ENCODE measurements around the gene PGBD4.

Gene PGBD4

DNA sequence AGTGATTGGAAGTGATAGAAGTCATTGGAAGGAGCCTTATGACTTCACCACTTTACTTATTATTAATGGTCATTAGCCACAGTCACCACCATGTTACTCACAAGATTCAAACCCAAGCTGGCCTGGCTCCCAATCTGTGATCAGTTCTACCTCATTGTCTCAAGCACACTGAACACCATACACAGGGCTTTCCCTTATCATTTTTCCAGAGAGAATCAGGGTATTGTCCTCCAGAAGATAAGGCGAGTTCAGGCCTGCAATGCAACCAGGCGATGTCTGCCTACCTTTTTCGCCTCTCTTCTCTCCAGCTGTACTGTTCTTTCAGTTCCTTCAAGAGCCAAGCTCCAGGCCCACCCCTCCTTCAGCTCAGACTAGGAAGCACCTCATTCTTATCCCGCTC is 25.1 kb upstream of the PGBD4 start:
- no peaks in the 10 kb centered on the region for H3K27me3 ChIP-seq (ENCODE audit: control insufficient read depth in 2 of 2, insufficient read depth in 2 of 2, low read length in 2 of 2)
- H3K4me1 ChIP-seq (ENCODE audit: control insufficient read depth in 2 of 2, insufficient read depth in 2 of 2, low read length in 2 of 2) = peaks cover 0 to 4% of the 10 kb centered on the region in 2 donors
- H3K36me3 ChIP-seq (ENCODE audit: control insufficient read depth in 2 of 2, insufficient read depth in 2 of 2, low read length in 2 of 2) = no peaks in the 10 kb centered on the region
- no peak overlapping the region for H3K4me3 ChIP-seq (ENCODE audit: low read length in 2 of 2)
- H3K27ac ChIP-seq (ENCODE audit: low read depth in 2 of 2, low read length in 2 of 2) = no peak overlapping the region
- H3K9ac ChIP-seq (ENCODE audit: low read depth in 1 of 2, low read length in 2 of 2) = no peak overlapping the region
- no peaks in the 10 kb centered on the region for H3K9me3 ChIP-seq (ENCODE audit: control insufficient read depth in 2 of 2, low read length in 2 of 2)

DNA sequence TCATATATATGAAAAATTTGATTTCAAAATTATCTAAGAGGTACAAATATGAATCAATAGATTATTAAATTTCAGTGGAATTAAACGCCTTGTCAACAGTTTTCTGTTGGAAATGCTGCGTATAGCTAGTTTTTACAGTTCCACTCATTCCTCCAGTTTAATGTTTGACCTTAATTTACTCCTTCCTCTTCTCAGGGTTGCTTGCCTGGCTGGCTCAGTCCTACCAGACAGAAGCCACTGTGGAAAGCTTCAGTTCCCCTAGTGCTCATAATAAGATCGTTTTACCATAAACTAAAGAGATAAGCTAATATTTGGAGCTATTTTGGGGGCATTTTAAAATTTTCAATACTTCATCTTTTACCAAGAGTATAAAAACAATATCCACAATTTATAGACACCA is 23.0 kb upstream of the PGBD4 start:
- Histone ChIP-seq H3K27me3 (ENCODE audit: control insufficient read depth in 2 of 2, insufficient read depth in 2 of 2, low read length in 2 of 2) (no peaks in the 10 kb centered on the region), H3K4me3 (ENCODE audit: low read length in 2 of 2) (no peak overlapping the region), H3K9ac (ENCODE audit: low read depth in 1 of 2, low read length in 2 of 2) (no peak overlapping the region), H3K9me3 (ENCODE audit: control insufficient read depth in 2 of 2, low read length in 2 of 2) (no peaks in the 10 kb centered on the region), H3K27ac (ENCODE audit: low read depth in 2 of 2, low read length in 2 of 2) (no peak overlapping the region), H3K36me3 (ENCODE audit: control insufficient read depth in 2 of 2, insufficient read depth in 2 of 2, low read length in 2 of 2) (peaks cover 0 to under 1% of the 10 kb centered on the region in 2 donors), H3K4me1 (ENCODE audit: control insufficient read depth in 2 of 2, insufficient read depth in 2 of 2, low read length in 2 of 2) (peaks cover 0 to 4% of the 10 kb centered on the region in 2 donors)

GRCh38 chr15:34079904-34080303 is 22.0 kb upstream of the PGBD4 start:
- Histone ChIP-seq H3K36me3 (ENCODE audit: control insufficient read depth in 2 of 2, insufficient read depth in 2 of 2, low read length in 2 of 2) (peaks cover 0 to 6% of the 10 kb centered on the region in 2 donors), H3K9ac (ENCODE audit: low read depth in 1 of 2, low read length in 2 of 2) (peak overlapping the region in 1 of 2 donors; percentile 10), H3K4me1 (ENCODE audit: control insufficient read depth in 2 of 2, insufficient read depth in 2 of 2, low read length in 2 of 2) (peaks cover 0 to 7% of the 10 kb centered on the region in 2 donors), H3K27me3 (ENCODE audit: control insufficient read depth in 2 of 2, insufficient read depth in 2 of 2, low read length in 2 of 2) (no peaks in the 10 kb centered on the region), H3K9me3 (ENCODE audit: control insufficient read depth in 2 of 2, low read length in 2 of 2) (no peaks in the 10 kb centered on the region), H3K4me3 (ENCODE audit: low read length in 2 of 2) (no peak overlapping the region), H3K27ac (ENCODE audit: low read depth in 2 of 2, low read length in 2 of 2) (peak overlapping the region; percentile 35 to 42)

GRCh38 chr15:34084086-34084485 is 17.8 kb upstream of the PGBD4 start:
- H3K4me3 ChIP-seq (ENCODE audit: low read length in 2 of 2) = no peak overlapping the region
- peaks cover 11 to 27% of the 10 kb centered on the region in 2 donors for H3K36me3 ChIP-seq (ENCODE audit: control insufficient read depth in 2 of 2, insufficient read depth in 2 of 2, low read length in 2 of 2)
- no peaks in the 10 kb centered on the region for H3K9me3 ChIP-seq (ENCODE audit: control insufficient read depth in 2 of 2, low read length in 2 of 2)
- H3K27ac ChIP-seq (ENCODE audit: low read depth in 2 of 2, low read length in 2 of 2) = no peak overlapping the region
- peaks cover 0 to 7% of the 10 kb centered on the region in 2 donors for H3K4me1 ChIP-seq (ENCODE audit: control insufficient read depth in 2 of 2, insufficient read depth in 2 of 2, low read length in 2 of 2)
- H3K9ac ChIP-seq (ENCODE audit: low read depth in 1 of 2, low read length in 2 of 2) = no peak overlapping the region
- H3K27me3 ChIP-seq (ENCODE audit: control insufficient read depth in 2 of 2, insufficient read depth in 2 of 2, low read length in 2 of 2) = no peaks in the 10 kb centered on the region

- Histone ChIP-seq H3K4me1 (ENCODE audit: control insufficient read depth in 2 of 2, insufficient read depth in 2 of 2, low read length in 2 of 2) (peaks cover 0 to 3% of the 10 kb centered on the region in 2 donors), H3K27ac (ENCODE audit: low read depth in 2 of 2, low read length in 2 of 2) (no peak overlapping the region), H3K4me3 (ENCODE audit: low read length in 2 of 2) (no peak overlapping the region), H3K9ac (ENCODE audit: low read depth in 1 of 2, low read length in 2 of 2) (no peak overlapping the region), H3K27me3 (ENCODE audit: control insufficient read depth in 2 of 2, insufficient read depth in 2 of 2, low read length in 2 of 2) (no peaks in the 10 kb centered on the region), H3K9me3 (ENCODE audit: control insufficient read depth in 2 of 2, low read length in 2 of 2) (no peaks in the 10 kb centered on the region), H3K36me3 (ENCODE audit: control insufficient read depth in 2 of 2, insufficient read depth in 2 of 2, low read length in 2 of 2) (peaks cover 14 to 34% of the 10 kb centered on the region in 2 donors)
These were observed 16.1 kb upstream of the PGBD4 start for GRCh38 chr15:34085746-34086145.

DNA sequence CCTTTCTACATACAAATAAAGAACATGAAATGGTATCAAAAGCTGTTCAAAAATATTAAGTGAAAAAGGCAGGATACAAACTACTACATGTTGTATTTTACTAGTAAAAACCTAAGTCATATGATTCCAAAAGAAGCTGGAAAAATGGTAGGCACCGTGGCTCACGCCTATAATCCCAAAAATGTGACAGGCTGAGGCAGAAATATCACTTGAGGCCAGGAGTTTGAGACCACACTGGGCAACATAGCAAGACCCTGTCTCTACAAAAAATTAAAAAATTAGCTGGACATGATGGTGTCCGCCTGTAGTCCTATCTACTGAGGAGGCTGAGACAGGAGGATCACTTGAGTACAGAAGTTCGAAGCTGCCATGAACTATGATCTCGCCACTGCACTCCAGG is 2.0 kb upstream of the PGBD4 start:
- H3K27ac ChIP-seq (ENCODE audit: low read depth in 2 of 2, low read length in 2 of 2) = no peak overlapping the region
- no peak overlapping the region for H3K9ac ChIP-seq (ENCODE audit: low read depth in 1 of 2, low read length in 2 of 2)
- H3K4me3 ChIP-seq (ENCODE audit: low read length in 2 of 2) = no peak overlapping the region
- peaks cover 0 to 4% of the 10 kb centered on the region in 2 donors for H3K36me3 ChIP-seq (ENCODE audit: control insufficient read depth in 2 of 2, insufficient read depth in 2 of 2, low read length in 2 of 2)
- H3K9me3 ChIP-seq (ENCODE audit: control insufficient read depth in 2 of 2, low read length in 2 of 2) = no peaks in the 10 kb centered on the region
- no peaks in the 10 kb centered on the region for H3K27me3 ChIP-seq (ENCODE audit: control insufficient read depth in 2 of 2, insufficient read depth in 2 of 2, low read length in 2 of 2)
- peaks cover 0 to 15% of the 10 kb centered on the region in 2 donors for H3K4me1 ChIP-seq (ENCODE audit: control insufficient read depth in 2 of 2, insufficient read depth in 2 of 2, low read length in 2 of 2)

DNA sequence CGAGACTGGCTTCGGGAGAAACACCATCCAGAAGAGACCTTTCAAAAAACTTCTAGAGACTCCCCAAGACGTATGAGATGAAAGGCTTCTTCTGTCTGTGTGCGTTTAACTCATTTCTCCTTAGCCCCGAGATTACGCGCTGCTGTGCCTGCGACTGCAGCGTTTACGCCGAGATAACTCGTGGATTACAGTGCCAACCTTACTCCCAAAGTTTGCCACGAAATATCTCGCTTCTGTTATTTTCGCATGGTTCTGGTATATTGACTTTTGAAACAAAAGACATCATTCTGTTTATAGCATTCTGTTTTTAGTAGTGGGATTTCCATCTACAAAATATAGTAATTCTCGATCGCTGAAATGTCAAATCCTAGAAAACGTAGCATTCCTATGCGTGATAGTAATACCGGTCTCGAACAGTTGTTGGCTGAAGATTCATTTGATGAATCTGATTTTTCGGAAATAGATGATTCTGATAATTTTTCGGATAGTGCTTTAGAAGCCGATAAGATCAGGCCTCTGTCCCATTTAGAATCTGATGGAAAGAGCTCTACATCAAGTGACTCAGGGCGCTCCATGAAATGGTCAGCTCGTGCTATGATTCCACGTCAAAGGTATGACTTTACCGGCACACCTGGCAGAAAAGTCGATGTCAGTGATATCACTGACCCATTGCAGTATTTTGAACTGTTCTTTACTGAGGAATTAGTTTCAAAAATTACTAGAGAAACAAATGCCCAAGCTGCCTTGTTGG is 467 bp downstream of the PGBD4 start:
- Histone ChIP-seq H3K27me3 (ENCODE audit: control insufficient read depth in 2 of 2, insufficient read depth in 2 of 2, low read length in 2 of 2) (no peaks in the 10 kb centered on the region), H3K4me3 (ENCODE audit: low read length in 2 of 2) (peak overlapping the region; percentile 96 to 97), H3K27ac (ENCODE audit: low read depth in 2 of 2, low read length in 2 of 2) (peak overlapping the region; percentile 84 to 89), H3K9ac (ENCODE audit: low read depth in 1 of 2, low read length in 2 of 2) (peak overlapping the region; percentile 77 to 86), H3K4me1 (ENCODE audit: control insufficient read depth in 2 of 2, insufficient read depth in 2 of 2, low read length in 2 of 2) (peaks cover 0 to 15% of the 10 kb centered on the region in 2 donors), H3K36me3 (ENCODE audit: control insufficient read depth in 2 of 2, insufficient read depth in 2 of 2, low read length in 2 of 2) (no peaks in the 10 kb centered on the region), H3K9me3 (ENCODE audit: control insufficient read depth in 2 of 2, low read length in 2 of 2) (no peaks in the 10 kb centered on the region)

DNA sequence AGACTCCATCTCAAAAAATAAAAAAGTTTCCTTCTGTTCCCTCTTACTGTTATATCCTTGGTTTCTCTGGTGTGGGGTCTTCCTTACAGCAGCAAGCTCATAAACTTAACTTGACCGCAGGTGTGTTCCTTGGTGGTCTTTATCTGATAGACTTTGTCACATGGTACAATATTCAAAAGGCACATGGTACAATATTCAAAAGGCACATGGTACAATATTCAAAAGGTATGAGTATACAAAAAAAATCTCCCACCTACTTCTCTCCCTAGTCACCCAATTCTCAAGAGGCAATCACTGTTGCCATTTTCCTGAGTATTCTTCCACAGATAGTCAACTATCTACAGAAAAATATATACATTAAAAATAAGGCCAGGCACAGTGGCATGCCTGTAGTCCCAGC is 4.5 kb downstream of the PGBD4 start:
- H3K9me3 ChIP-seq (ENCODE audit: control insufficient read depth in 2 of 2, low read length in 2 of 2) = no peaks in the 10 kb centered on the region
- no peaks in the 10 kb centered on the region for H3K36me3 ChIP-seq (ENCODE audit: control insufficient read depth in 2 of 2, insufficient read depth in 2 of 2, low read length in 2 of 2)
- H3K27ac ChIP-seq (ENCODE audit: low read depth in 2 of 2, low read length in 2 of 2) = no peak overlapping the region
- no peaks in the 10 kb centered on the region for H3K27me3 ChIP-seq (ENCODE audit: control insufficient read depth in 2 of 2, insufficient read depth in 2 of 2, low read length in 2 of 2)
- peaks cover 0 to 6% of the 10 kb centered on the region in 2 donors for H3K4me1 ChIP-seq (ENCODE audit: control insufficient read depth in 2 of 2, insufficient read depth in 2 of 2, low read length in 2 of 2)
- no peak overlapping the region for H3K4me3 ChIP-seq (ENCODE audit: low read length in 2 of 2)
- H3K9ac ChIP-seq (ENCODE audit: low read depth in 1 of 2, low read length in 2 of 2) = no peak overlapping the region

- no peak overlapping the region for H3K4me3 ChIP-seq (ENCODE audit: low read length in 2 of 2)
- H3K27me3 ChIP-seq (ENCODE audit: control insufficient read depth in 2 of 2, insufficient read depth in 2 of 2, low read length in 2 of 2) = no peaks in the 10 kb centered on the region
- peaks cover 0 to 5% of the 10 kb centered on the region in 2 donors for H3K4me1 ChIP-seq (ENCODE audit: control insufficient read depth in 2 of 2, insufficient read depth in 2 of 2, low read length in 2 of 2)
- H3K27ac ChIP-seq (ENCODE audit: low read depth in 2 of 2, low read length in 2 of 2) = no peak overlapping the region
- no peaks in the 10 kb centered on the region for H3K36me3 ChIP-seq (ENCODE audit: control insufficient read depth in 2 of 2, insufficient read depth in 2 of 2, low read length in 2 of 2)
- no peak overlapping the region for H3K9ac ChIP-seq (ENCODE audit: low read depth in 1 of 2, low read length in 2 of 2)
- H3K9me3 ChIP-seq (ENCODE audit: control insufficient read depth in 2 of 2, low read length in 2 of 2) = no peaks in the 10 kb centered on the region
These were observed 5.4 kb downstream of the PGBD4 start for GRCh38 chr15:34107315-34107714.

DNA sequence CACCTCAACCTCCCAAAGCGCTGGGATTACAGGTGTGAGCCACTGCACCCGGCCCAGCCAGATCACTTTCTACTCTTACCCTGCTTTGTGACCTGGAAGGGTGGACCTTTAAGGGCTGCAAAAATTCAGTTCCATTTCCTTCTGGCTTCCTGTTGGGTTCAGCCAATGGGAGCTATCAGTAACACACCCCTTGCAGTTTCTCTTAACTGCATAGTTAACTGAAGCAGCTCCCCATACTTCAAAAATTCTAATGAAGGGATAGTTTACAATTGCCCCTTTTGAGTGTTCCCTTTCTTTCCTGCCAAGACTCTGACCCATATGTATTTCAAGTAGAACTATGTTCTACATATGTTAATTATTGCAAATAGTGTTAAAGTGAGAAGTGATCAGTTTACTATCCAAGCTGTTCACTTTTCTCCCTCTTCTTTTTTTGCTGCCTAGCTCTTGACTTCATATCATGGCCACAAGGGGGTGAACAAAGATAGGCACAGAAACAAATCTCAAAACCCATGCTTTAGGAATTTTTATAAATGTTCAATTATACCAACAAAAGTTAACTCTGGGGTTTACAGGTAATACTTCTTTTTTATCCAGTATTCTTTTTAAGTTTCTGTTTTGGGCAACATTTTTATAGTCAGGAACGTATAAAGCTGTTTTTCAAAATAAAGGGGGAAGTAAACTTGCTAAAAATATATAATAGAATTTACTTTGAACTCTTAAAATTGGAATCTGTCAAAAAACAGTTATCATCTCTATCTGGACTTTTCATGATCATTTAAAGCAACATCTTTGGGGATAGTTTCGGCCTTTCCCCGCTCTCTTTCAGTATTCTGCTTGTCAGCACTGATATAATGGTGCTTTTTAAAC is 8.1 kb downstream of the PGBD4 start:
- H3K36me3 ChIP-seq (ENCODE audit: control insufficient read depth in 2 of 2, insufficient read depth in 2 of 2, low read length in 2 of 2) = no peaks in the 10 kb centered on the region
- no peaks in the 10 kb centered on the region for H3K27me3 ChIP-seq (ENCODE audit: control insufficient read depth in 2 of 2, insufficient read depth in 2 of 2, low read length in 2 of 2)
- no peak overlapping the region for H3K27ac ChIP-seq (ENCODE audit: low read depth in 2 of 2, low read length in 2 of 2)
- H3K9me3 ChIP-seq (ENCODE audit: control insufficient read depth in 2 of 2, low read length in 2 of 2) = no peaks in the 10 kb centered on the region
- no peaks in the 10 kb centered on the region for H3K4me1 ChIP-seq (ENCODE audit: control insufficient read depth in 2 of 2, insufficient read depth in 2 of 2, low read length in 2 of 2)
- no peak overlapping the region for H3K4me3 ChIP-seq (ENCODE audit: low read length in 2 of 2)
- no peak overlapping the region for H3K9ac ChIP-seq (ENCODE audit: low read depth in 1 of 2, low read length in 2 of 2)

Measured in mucosa of rectum (tissue), 2 donors.